Astrocyte (in vitro differentiated cells and primary cell): Measurements from ENCODE around the gene B3GNT4.

ENCODE experiments used
- CTCF ChIP-seq: IDR thresholded peaks from 2 replicates; pipeline ENCODE4 v1.5.1; 2011; ENCODE audit warnings: low read depth, mild to moderate bottlenecking, inconsistent platforms, low read length, moderate library complexity; ENCODE audit not compliant: insufficient read depth
- EZH2 ChIP-seq: IDR thresholded peaks from 2 replicates; pipeline ENCODE4 v1.6.1; 2012; ENCODE audit warnings: mild to moderate bottlenecking, low read length, inconsistent platforms; ENCODE audit not compliant: insufficient read depth

GRCh38 chr12:122161682-122162081 is 41.8 kb upstream of the B3GNT4 start:
- TF ChIP-seq CTCF (no peak), EZH2 (no peak)
